NB4 (cell line): ENCODE measurements around the gene COL2A1.

Source experiments
- POLR2A ChIP-seq: IDR thresholded peaks from 2 replicates; pipeline ENCODE4 v1.6.1; 2011; ENCODE audit warnings: mild to moderate bottlenecking; ENCODE audit not compliant: insufficient read length; ENCODE audit errors: extremely low read depth
- TF ChIP-seq, protein P1 (sequence below): IDR thresholded peaks from one replicate; pipeline ENCODE4 v1.5.1; 2012; ENCODE audit warnings: low read depth, low read length

DNA sequence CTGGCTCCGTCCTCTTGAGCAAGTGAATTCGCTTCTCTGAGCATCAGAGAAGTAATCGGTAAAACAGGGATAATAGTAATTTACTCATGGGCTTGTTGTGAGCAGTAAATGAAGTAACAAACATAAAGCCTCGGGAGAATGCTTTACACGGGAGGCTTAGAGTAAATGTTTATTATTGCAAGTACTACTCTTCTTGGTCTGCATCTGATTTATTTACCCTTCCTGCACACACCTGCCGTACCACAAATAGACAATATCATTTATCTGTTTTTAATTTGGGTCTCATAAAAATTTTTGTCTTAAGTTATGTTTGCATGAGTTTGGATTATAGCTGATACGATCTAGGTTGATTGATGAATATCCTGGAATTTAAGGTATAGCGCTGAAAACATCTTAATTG is 7.8 kb upstream of the COL2A1 start:
- TF ChIP-seq, protein P1, sequence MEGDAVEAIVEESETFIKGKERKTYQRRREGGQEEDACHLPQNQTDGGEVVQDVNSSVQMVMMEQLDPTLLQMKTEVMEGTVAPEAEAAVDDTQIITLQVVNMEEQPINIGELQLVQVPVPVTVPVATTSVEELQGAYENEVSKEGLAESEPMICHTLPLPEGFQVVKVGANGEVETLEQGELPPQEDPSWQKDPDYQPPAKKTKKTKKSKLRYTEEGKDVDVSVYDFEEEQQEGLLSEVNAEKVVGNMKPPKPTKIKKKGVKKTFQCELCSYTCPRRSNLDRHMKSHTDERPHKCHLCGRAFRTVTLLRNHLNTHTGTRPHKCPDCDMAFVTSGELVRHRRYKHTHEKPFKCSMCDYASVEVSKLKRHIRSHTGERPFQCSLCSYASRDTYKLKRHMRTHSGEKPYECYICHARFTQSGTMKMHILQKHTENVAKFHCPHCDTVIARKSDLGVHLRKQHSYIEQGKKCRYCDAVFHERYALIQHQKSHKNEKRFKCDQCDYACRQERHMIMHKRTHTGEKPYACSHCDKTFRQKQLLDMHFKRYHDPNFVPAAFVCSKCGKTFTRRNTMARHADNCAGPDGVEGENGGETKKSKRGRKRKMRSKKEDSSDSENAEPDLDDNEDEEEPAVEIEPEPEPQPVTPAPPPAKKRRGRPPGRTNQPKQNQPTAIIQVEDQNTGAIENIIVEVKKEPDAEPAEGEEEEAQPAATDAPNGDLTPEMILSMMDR: no peak
- no peak for TF ChIP-seq POLR2A
